SKM-1 (cell line): ENCODE results near the gene PTDSS2.
"Not testable (repeated sequence)": the region's sequence is repeated elsewhere in the genome, so short reads cannot be mapped to it uniquely, and the experiment has no call there.

ENCODE experiments used
- DNase-seq: peaks from one replicate; lab custom pipeline; 2025; ENCODE audit not compliant: unreplicated experiment; lab: John Stamatoyannopoulos, UW

Gene PTDSS2

DNA sequence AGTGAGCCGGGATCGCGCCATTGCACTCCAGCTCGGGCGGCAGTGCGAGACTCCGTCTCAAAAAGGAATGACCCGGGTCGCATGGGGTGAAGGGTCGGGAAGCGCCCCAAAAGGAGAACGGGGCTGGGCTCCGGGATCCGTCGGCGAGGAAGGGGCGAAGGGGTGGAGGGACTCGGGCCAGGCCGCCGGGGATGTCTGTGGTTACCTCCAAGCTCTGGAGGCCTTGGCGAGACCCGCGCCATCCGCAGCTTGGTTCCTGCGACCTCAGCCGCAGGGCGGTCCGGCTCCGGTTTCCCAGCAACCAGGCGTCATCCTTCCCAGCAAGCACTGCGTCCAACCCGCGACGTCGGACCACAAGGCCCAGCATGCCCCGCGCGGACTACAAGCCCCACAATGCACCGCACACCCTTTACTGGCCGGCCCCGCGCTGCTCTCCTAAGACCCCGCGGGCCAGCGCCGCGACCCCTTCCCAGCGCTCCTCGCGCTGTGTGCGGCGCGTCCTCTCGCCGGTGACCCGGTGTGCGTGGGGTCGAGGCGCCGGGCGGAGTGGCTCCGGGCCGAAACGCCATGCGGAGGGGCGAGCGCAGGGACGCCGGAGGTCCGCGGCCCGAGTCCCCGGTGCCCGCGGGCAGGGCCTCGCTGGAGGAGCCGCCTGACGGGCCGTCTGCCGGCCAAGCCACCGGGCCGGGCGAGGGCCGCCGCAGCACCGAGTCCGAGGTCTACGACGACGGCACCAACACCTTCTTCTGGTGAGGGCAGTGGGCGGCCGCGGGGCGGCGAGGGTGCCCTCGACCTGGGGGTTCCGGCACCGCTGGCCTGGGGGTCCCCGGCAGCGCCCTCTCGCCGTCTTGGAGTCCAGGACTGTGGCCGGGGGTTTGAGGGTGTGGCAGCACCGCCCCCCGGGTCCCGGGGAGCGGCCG lies at the start of gene PTDSS2:
Gene PTDSS2 (plus strand): TSS at position 391 of the 920 bp plus-strand sequence. CDS start 177 bp downstream, at position 568.
- DNase-seq: peak; percentile 93

DNA sequence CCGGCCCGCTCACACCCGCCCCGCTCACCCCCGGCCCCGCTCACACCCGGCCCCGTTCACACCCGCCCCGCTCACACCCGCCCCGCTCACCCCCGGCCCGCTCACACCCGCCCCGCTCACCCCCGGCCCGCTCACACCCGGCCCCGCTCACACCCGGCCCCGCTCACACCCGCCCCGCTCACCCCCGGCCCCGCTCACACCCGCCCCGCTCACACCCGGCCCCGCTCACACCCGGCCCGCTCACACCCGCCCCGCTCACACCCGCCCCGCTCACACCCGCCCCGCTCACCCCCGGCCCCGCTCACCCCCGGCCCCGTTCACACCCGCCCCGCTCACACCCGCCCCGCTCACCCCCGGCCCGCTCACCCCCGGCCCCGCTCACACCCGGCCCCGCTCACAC lies 48.9 kb upstream of the PTDSS2 start:
- not testable (repeated sequence) for DNase-seq

DNA sequence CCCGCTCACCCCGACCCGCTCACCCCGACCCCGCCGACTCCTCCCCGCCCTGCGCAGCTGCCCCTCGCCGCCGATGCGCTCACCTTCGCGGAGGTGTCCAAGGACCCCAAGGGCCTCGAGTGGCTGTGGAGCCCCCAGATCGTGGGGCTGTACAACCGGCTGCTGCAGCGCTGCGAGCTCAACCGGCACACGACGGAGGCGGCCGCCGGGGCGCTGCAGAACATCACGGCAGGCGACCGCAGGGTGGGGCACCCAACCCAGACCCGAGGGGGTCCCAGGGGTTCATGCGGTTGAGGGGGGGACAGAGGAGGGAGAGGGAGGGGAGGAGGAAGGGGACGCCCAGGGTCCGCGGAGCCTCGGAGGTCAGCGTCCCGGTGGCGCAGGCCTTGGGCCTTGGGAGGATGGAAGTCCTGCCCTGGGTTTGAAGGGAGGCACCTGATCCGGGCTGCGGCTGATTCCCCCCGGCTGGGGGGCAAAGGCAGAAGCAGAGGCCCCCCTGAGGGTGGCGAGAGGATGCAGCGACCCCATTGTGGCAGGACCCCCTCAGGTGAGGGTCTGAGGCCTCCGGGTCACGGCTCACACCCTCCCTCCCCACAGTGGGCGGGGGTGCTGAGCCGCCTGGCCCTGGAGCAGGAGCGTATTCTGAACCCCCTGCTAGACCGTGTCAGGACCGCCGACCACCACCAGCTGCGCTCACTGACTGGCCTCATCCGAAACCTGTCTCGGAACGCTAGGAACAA lies 46.9 kb upstream of the PTDSS2 start:
- DNase-seq: no peak

DNA sequence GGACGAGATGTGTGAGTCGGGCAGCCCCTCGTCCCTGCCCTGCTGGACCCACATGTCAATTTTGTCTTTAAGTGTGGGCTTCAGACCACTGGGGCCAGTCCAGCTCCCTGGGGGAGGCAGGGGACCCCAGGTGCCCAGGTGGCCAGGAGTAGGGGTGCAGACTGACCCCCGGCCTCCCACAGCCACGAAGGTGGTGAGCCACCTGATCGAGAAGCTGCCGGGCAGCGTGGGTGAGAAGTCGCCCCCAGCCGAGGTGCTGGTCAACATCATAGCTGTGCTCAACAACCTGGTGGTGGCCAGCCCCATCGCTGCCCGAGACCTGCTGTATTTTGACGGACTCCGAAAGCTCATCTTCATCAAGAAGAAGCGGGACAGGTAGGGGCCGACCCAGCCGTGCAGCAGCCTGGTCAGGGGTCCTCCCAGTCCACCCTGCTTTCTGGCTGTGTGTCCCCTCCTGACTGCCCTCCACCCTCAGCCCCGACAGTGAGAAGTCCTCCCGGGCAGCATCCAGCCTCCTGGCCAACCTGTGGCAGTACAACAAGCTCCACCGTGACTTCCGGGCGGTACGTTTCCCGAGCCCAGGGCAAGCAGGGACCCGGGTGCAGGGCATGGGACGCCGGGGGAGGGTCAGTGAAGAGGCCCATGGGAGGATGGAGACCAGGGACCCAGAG lies 46.2 kb upstream of the PTDSS2 start:
- no peak for DNase-seq

DNA sequence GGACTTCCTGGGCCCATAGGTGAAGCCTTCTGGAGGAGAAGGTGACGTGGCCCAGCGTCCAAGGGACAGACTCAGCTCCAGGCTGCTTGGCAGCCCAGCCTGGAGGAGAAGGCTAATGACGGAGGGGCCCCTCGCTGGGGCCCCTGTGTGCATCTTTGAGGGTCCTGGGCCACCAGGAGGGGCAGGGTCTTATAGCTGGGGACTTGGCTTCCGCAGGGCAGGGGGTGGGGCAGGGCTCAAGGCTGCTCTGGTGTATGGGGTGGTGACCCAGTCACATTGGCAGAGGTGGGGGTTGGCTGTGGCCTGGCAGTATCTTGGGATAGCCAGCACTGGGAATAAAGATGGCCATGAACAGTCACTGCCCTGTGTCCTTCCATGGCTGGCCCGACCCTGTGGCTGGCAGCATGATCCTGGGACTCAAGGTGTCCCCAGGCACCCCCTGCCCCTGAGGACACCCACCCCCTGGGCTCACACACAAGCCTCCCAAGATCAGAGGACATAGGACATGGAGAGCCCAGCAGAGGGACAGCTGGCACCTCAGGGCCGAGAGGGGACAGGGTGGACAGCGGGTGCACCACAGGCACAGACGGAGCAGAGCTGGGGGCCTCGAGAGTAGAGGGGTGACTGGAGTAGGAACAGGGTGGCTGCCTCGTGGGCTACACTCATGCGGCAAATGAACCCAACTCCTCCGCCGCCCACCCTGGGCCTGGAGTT lies 45.4 kb upstream of the PTDSS2 start:
- DNase-seq: no peak

DNA sequence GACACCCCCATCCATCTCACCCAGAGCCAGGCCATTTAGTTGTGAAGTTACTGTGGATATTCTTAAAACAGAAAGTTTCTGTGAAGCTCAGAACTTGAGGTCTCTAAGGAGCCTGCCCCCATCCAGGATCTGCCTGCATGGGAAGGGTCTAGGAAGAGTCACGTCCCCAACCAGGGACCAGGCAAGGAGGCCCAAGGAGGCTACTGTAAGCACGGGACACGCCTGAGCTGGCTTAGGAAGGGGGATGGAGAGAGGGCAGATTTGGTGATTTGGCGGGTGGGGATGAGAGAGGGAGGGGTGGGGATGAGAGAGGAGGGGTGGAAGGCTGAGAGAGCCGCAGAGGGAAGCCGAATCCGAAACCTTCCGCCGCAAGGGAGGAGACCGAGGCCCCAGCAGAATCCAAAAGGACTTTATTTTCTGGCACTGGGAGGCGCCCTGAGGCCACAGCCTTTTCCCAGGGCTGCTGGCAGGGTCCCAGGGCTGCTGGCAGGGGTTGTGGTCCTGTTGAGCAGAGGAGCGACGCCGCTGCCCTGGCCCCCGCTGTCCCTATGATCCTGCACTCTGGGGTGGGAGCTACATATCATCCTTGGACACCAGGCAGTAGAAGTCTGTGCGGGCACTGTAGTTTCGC lies 44.6 kb upstream of the PTDSS2 start:
- no peak for DNase-seq

DNA sequence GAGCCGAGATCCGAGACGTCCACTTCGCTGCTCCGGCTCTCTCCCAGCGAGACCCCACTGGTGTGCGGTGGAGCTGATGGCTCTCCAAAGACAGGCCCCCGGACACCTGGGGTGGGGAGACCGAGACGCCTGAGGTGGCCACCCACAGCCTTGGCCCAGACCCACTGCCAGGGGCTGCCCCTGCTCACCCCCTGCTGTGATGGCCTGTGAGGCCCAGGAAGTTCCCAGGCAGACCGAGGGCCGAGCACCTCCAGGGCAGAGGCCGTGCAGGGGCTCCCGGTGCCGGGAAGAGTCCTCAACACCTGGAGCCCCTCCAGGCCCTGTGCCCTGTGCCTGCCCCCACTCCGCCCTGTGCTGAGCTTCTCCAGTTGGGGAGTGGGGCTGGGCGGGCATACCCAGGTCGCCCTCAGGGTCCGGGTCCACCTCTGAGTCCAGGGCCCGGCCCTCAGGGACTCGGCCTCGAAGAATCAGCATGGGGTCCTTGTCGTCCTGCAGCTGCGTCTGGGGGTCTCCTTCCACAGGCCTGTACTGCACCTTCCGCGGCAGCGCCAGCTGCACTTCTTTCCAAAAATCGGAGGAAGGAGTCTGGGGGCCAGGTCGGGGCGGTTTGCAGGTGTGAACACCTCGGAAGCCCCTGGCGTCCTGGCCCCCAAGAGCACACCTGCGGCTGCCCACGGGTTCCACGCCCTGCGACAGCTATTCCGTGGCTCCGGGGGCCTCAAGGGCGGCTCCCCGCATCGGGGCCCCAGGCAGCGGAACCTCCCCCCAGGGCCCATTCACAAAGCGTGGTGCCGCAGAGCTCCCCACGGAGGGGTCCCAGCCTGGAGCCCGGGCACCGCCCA lies 43.9 kb upstream of the PTDSS2 start:
- DNase-seq: no peak

DNA sequence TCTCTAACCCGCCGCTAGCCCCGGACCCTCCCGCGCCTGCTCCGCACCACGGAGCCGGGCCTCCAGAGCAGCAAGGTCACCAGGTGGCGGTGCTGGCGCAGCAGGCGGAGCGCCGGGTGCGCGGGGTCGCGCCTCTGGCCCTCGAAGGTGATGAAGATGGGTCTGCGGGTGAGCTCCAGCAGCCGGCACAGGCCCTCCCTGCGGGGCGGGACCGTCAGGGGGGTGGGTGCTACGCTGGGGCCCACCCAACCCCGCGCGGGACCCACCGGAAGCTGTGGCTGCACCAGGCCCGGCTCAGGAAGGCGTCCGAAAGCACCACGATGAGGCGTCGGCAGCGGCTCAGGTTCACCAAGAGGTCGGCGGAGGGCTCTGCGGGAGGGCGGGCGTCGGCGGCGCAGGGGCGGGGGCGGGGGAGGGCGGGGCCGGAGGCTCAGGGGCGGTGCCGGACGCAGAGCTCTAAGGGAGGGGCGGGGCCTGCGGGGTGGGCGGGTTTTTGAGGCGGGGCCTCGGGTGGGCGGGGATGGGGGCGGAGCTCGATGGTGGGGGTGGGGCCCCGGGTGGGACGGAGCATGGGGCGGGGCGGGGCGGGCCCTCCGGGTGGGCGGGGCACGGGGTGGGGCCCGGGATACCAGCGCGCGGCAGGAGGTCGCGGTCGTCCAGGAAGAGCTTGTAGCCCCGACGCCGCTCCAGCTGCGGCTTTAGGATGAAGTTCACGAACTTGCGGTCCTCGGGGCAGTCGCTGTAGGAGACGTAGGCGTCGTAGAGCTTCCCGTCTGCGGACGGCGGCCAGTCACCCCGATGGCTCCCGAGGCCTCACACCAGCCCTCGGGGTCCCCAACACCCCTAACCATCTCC lies 43.1 kb upstream of the PTDSS2 start:
- peak; percentile 56 for DNase-seq

DNA sequence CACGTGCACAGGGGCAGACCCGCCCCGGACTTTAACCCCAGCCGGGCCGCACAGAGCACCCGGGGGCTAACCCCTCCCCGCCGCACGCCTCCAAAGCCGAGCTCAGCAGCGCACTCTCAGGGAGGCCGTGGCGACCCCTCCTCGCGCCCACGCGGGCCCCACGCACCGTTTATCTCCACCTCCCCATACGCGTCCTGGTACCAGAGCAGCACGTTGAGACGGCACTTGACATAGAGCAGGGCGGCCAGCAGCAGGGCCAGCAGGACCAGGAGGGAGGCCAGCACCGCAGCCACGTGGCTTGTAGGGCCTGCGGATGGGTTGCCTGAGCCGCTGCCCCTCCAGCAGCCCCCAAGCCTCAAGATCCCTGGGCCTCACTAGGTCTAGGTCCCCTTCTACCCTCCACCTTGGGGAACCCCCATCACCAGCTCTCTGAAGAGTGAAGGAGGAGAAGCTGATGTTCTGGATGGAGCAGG lies 42.4 kb upstream of the PTDSS2 start:
- no peak for DNase-seq

DNA sequence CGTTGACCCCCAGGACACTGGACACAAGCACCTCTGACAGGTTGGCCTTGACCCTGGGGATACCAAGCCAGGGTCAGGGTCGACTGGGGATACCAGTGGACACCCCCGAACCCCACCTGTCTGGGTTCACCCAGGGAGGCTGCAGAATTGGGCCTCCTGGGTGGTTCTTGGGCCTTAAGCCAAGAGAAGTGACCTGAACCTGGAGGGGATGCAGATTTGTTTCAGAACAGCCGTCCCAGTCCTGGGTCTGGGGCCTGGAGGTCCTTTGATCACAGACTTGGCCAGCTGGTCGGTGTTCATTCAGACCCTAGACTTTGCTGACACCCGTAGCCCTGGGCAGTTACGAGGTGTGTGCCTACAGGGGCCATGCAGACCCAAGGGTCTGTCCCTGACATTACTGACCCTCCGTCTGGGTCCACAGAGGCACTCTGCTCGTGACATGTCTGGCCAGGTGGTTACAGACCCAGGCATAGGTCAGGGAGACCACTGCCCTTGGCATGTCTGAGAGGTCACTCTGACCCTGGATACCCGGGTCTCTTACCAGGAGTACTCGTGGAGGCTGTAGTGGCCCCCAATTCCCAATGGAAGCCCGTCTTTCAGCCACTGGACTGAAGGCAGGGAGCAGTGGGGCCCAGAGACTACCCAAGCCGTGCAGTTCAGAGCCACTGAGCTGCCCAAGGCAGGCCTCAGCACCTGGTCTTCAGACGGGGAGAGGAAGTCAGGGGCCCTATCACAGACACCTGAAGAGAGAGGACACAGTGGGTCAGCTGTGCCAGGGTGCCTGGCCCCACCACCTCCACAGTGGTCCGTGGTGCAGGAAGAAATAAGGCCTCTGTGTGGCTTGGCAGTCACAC lies 41.7 kb upstream of the PTDSS2 start:
- DNase-seq: no peak

DNA sequence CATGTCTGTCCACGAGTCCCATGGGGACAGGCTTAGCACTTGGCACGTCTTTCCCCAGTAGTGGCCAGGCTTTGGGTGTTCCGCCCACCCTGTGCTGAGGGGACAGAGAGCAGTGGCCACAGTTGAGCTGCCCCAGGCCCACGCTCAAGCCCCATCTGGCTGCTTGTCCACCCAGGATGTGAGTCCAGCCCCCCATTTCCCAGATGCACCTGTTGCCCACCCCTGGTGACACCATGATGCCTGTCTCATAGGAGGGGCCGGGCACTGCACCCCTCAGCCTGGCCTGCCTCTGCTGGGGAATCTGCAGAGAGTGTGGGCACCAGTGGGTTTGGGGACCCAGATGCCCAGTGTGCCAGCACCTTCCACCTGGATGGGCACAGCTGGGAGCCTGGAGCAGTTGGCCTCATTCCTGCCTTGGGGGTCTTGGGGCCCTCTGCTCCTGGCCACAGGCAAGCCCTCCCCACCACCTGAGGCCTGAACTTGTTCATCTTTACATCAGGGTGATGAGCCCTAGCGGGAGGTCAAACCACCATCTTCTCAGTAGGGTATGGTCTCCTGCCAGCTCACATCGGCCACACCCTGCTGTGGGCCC lies 41.0 kb upstream of the PTDSS2 start:
- DNase-seq: no peak

DNA sequence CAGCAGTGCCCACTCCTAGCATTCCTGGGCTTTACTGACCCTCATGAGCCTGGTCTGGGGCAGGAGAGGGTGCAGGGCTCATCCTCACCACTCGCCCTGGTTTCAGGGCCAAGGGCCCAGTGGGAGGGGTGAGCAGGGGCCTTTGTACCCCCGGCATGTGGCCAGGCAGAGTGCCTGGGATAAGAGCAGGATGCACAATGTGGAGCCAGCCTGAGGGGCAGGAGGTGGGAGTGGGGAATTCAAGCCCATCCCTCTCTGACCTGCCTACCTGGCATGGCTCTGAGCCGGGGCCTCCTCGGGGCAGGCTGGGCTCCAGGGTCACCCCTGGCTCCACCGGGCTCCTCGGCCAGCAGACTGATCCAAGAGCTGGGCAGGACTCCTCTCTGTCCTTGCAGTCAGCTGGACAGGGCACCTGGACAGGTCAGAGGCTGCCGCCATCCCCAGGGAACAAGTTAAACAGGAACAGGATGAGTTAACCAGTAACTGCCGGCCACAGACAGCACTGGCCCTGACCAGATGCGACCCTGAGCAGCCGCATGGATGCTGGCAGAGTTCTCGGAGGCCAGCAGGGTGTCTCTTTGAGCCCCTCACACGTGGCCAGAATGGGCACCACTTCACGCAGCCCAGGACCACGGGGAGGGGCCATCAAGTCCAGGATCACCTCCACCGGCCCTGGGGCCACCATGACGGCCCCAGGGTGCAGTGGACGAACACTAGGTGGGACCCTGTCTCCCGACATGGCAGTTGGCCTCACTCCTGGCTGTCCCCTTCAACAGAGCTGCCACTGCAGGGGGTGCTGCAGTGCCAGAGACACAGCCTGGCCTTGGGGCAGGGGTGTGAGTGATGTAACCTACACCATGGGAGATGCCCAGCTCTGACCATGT lies 40.2 kb upstream of the PTDSS2 start:
- DNase-seq: no peak

DNA sequence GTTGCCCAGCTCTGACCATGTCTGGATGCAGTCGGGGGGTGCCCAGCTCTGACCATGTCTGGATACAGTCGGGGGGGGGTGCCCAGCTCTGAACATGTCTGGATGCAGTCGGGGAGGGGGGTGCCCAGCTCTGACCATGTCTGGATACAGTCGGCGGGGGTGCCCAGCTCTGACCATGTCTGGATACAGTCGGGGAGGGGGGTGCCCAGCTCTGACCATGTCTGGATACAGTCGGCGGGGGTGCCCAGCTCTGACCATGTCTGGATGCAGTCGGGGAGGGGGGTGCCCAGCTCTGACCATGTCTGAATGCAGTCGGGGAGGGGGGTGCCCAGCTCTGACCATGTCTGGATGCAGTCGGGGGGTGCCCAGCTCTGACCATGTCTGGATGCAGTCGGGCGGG lies 39.4 kb upstream of the PTDSS2 start:
- not testable (repeated sequence) for DNase-seq

DNA sequence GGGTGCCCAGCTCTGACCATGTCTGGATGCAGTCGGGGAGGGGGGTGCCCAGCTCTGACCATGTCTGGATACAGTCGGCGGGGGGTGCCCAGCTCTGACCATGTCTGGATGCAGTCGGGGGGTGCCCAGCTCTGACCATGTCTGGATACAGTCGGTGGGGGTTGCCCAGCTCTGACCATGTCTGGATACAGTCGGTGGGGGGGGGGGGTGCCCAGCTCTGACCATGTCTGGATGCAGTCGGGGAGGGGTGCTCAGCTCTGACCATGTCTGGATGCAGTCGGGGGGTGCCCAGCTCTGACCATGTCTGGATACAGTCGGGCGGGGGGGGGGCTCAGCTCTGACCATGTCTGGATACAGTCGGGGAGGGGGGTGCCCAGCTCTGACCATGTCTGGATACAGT lies 38.6 kb upstream of the PTDSS2 start:
- not testable (repeated sequence) for DNase-seq

DNA sequence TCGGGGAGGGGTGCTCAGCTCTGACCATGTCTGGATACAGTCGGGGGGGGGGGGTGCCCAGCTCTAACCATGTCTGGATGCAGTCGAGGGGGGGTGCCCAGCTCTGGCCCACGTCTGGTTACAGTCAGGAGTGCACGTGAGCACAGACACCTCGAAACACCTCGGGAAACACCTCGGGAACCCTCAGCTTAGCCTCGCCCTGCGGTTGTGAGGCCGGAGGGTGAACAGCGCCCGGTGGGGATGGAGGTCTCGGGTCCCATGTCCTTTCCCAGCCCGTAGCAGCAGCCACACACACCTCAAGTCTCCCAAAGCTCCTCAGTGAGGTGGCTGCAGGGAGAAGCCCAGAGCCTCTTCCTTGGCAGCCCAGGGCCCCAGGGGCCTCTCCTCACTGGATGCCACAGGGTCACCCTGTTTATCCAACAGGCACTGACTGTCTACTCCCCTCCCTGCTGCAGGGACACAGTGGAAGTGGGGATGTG lies 37.4 kb upstream of the PTDSS2 start:
- DNase-seq: no peak
